CD14-positive monocyte (primary cell): Measurements from ENCODE around the gene TMCO4. TPM values are rescaled to one million over a fixed set of nuclear protein-coding genes. Genes with fewer than 3 reads are reported as not detected.
A peak's percentile ranks its signal among the peaks of the same experiment; 100 is the strongest.

Experiments
- DNase-seq, 3 donors: peaks; one replicate each; pipeline ENCODE4 v3.0.0-alpha.2; 2011 to 2022
- H2AFZ ChIP-seq: 2 replicates; pipeline ENCODE4 v1.6.0; 2012; ENCODE audit warnings: mild to moderate bottlenecking, low read depth, low read length, inconsistent platforms; ENCODE audit not compliant: insufficient read depth, poor library complexity, severe bottlenecking
- H3K27ac ChIP-seq, 2 donors: 1 replicate in 1 of 2; 2 replicates in 1 of 2; pipeline ENCODE4 v1.5.1; 2012 to 2013; ENCODE audit warnings: low read length in 2 of 2, control low read depth in 1 of 2, inconsistent platforms in 1 of 2, low read depth in 1 of 2, mild to moderate bottlenecking in 1 of 2
- H3K27me3 ChIP-seq, 2 donors: one replicate each; pipeline versions ENCODE4 v1.6.0 to v1.6.1; 2011 to 2013; ENCODE audit warnings: low read length in 2 of 2; ENCODE audit not compliant: control insufficient read depth in 2 of 2, insufficient read depth in 2 of 2
- H3K36me3 ChIP-seq, 2 donors: replicated peaks in 1 of 2; 1 replicate in 1 of 2; 2 replicates in 1 of 2; pipeline versions ENCODE4 v1.5.1 to v1.6.1; 2012 to 2013; ENCODE audit warnings: low read length in 2 of 2, control low read depth in 1 of 2, inconsistent platforms in 1 of 2, mild to moderate bottlenecking in 1 of 2; ENCODE audit not compliant: insufficient read depth in 2 of 2, control insufficient read depth in 1 of 2
- H3K4me1 ChIP-seq, 2 donors: 1 replicate in 1 of 2; 2 replicates in 1 of 2; pipeline versions ENCODE4 v1.5.1 to v1.6.1; 2012 to 2013; ENCODE audit warnings: low read length in 2 of 2, control low read depth in 1 of 2, inconsistent platforms in 1 of 2, mild to moderate bottlenecking in 1 of 2, moderate library complexity in 1 of 2; ENCODE audit not compliant: insufficient read depth in 2 of 2, control insufficient read depth in 1 of 2
- H3K4me2 ChIP-seq: replicated peaks from 2 replicates; pipeline ENCODE3; 2012; ENCODE audit warnings: low read length, moderate library complexity, mild to moderate bottlenecking; ENCODE audit not compliant: poor library complexity, severe bottlenecking; ENCODE audit errors: extremely low read depth
- H3K4me3 ChIP-seq, 3 experiments: fragments of 200-600 bp in 1 of 3; sonication (generic) in 1 of 3; replicated peaks in 1 of 3; 1 replicate in 2 of 3; 2 replicates in 1 of 3; pipeline ENCODE4 v1.5.1; 2011 to 2013; ENCODE audit warnings: low read length in 3 of 3, mild to moderate bottlenecking in 3 of 3, control low read depth in 2 of 3, low read depth in 2 of 3, inconsistent platforms in 1 of 3, moderate library complexity in 1 of 3
- H3K79me2 ChIP-seq: 2 replicates; pipeline ENCODE4 v1.6.0; 2012; ENCODE audit warnings: mild to moderate bottlenecking, control low read depth, inconsistent platforms, low read length, moderate library complexity; ENCODE audit not compliant: insufficient read depth
- H3K9ac ChIP-seq: 2 replicates; pipeline ENCODE4 v1.6.0; 2017; ENCODE audit warnings: low read length, mild to moderate bottlenecking; ENCODE audit not compliant: insufficient read depth, poor library complexity, severe bottlenecking
- H3K9me3 ChIP-seq, 2 donors: replicated peaks in 1 of 2; 1 replicate in 1 of 2; 2 replicates in 1 of 2; pipeline versions ENCODE4 v1.5.1 to v1.6.1; 2012 to 2013; ENCODE audit warnings: low read length in 2 of 2, control low read depth in 1 of 2; ENCODE audit not compliant: control insufficient read depth in 1 of 2, insufficient read depth in 1 of 2
- H4K20me1 ChIP-seq: 2 replicates; pipeline ENCODE4 v1.6.0; 2012; ENCODE audit warnings: mild to moderate bottlenecking, low read length, control low read depth, moderate library complexity; ENCODE audit not compliant: insufficient read depth
- H3K27ac Mint-ChIP-seq, 7 donors: one replicate each; pipeline ENCODE4 v1.8.0; 2020; ENCODE audit warnings: mild to moderate bottlenecking in 7 of 7, mixed read lengths in 7 of 7, moderate library complexity in 6 of 7, inconsistent platforms in 2 of 7
- H3K27me3 Mint-ChIP-seq, 3 donors: one replicate each; pipeline ENCODE4 v1.8.0; 2021 to 2022; ENCODE audit warnings: low read depth in 3 of 3, mild to moderate bottlenecking in 3 of 3, mixed read lengths in 3 of 3, moderate library complexity in 3 of 3, inconsistent platforms in 1 of 3
- H3K36me3 Mint-ChIP-seq, 2 donors: one replicate each; pipeline ENCODE4 v1.8.0; 2020; ENCODE audit warnings: mixed read lengths in 2 of 2, inconsistent platforms in 1 of 2, mild to moderate bottlenecking in 1 of 2
- H3K4me1 Mint-ChIP-seq: one replicate; pipeline ENCODE4 v1.8.0; 2020; ENCODE audit warnings: mild to moderate bottlenecking, mixed read lengths
- H3K4me3 Mint-ChIP-seq, 2 donors: one replicate each; pipeline ENCODE4 v1.8.0; 2020; ENCODE audit warnings: mild to moderate bottlenecking in 2 of 2, mixed read lengths in 2 of 2, moderate library complexity in 1 of 2
- H3K9me3 Mint-ChIP-seq, 7 donors: one replicate each; pipeline ENCODE4 v1.8.0; 2020 to 2022; ENCODE audit warnings: mixed read lengths in 7 of 7, mild to moderate bottlenecking in 6 of 7, moderate library complexity in 6 of 7, inconsistent platforms in 2 of 7
- WGBS: methylation state at CpG from one replicate; pipeline ENCODE4 v1.1.5; 2013; ENCODE audit warnings: missing lambda C conversion rate; ENCODE audit not compliant: insufficient coverage; 5-methylcytosine and 5-hydroxymethylcytosine counted together
- intact Hi-C, 2 donors: fragments of 100-400 bp; cut with micrococcal nuclease; formaldehyde crosslinking; loops; one replicate each; pipeline versions ENCODE4 v1.15.0 to v1.15.1; 2023
- polyA plus RNA-seq, 3 donors: library from polyadenylated mRNA; depleted of rRNA in 1 of 3; unstranded in 2 of 3; stranded (reverse) in 1 of 3; fragments of 300-500 nt in 2 of 3; fragments of >200 nt in 1 of 3; fragmentation: Illumina TruSeq in 2 of 3; gene quantifications; 1 replicate in 2 of 3; 2 replicates in 1 of 3; pipeline ENCODE4 v1.2.3, GENCODE V29; 2012 to 2021
- TF ChIP-seq, protein P1 (sequence below): fragments of 200-600 bp; IDR thresholded peaks from one replicate; pipeline ENCODE4 v1.8.0; 2022; ENCODE audit warnings: antibody characterized with exemption, mild to moderate bottlenecking

TMCO4 gene
- polyA plus RNA-seq, 3 donors: 6.9 to 10.1 (median 7.9) TPM

DNA sequence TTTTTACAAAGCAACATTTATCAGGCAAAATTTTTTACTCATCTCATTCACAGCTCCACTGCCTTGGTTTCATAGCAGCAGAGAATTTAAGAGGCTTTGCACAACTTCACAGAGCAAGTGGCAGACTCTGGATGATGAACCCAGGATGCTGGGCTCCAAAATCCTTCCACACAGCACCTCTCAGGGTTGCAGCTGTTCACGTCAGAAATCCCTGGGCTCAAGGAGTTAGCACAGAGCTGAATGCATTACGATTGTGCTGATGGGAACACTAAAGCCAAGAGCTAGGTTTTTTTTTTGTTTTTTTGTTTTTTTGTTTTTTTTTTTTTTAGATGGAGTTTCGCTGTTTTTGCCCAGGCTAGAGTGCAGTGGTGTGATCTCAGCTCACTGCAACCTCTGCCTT, 137.4 kb downstream of the TMCO4 start:
- Histone ChIP-seq H3K79me2 (no peaks in the 10 kb centered on the region), H4K20me1 (no peaks in the 10 kb centered on the region), H3K4me1 (no peaks in the 10 kb centered on the region), H3K9ac (no peak overlapping the region), H3K9me3 (peaks cover 0 to 6% of the 10 kb centered on the region in 2 donors), H3K27me3 (peaks cover 22 to 51% of the 10 kb centered on the region in 2 donors), H3K27ac (no peak overlapping the region), H3K4me2 (no peak overlapping the region), H3K4me3 (no peak overlapping the region), H3K36me3 (no peaks in the 10 kb centered on the region), H2AFZ (no peak overlapping the region)
- WGBS: 100% methylated on average over 1 of the region's 3 CpGs
- Mint-ChIP-seq H3K9me3 (peaks cover 0 to 23% (median 2%) of the 10 kb centered on the region in 7 donors), H3K4me1 (peaks cover 6% of the 10 kb centered on the region), H3K36me3 (peaks cover 0 to 1% of the 10 kb centered on the region in 2 donors), H3K27me3 (peaks cover 46 to 74% (median 50%) of the 10 kb centered on the region in 3 donors), H3K4me3 (no peak overlapping the region), H3K27ac (no peak overlapping the region)
- TF ChIP-seq, protein P1, sequence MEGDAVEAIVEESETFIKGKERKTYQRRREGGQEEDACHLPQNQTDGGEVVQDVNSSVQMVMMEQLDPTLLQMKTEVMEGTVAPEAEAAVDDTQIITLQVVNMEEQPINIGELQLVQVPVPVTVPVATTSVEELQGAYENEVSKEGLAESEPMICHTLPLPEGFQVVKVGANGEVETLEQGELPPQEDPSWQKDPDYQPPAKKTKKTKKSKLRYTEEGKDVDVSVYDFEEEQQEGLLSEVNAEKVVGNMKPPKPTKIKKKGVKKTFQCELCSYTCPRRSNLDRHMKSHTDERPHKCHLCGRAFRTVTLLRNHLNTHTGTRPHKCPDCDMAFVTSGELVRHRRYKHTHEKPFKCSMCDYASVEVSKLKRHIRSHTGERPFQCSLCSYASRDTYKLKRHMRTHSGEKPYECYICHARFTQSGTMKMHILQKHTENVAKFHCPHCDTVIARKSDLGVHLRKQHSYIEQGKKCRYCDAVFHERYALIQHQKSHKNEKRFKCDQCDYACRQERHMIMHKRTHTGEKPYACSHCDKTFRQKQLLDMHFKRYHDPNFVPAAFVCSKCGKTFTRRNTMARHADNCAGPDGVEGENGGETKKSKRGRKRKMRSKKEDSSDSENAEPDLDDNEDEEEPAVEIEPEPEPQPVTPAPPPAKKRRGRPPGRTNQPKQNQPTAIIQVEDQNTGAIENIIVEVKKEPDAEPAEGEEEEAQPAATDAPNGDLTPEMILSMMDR: no peak
- intact Hi-C loops: no loop called here
- DNase-seq: no peak

DNA sequence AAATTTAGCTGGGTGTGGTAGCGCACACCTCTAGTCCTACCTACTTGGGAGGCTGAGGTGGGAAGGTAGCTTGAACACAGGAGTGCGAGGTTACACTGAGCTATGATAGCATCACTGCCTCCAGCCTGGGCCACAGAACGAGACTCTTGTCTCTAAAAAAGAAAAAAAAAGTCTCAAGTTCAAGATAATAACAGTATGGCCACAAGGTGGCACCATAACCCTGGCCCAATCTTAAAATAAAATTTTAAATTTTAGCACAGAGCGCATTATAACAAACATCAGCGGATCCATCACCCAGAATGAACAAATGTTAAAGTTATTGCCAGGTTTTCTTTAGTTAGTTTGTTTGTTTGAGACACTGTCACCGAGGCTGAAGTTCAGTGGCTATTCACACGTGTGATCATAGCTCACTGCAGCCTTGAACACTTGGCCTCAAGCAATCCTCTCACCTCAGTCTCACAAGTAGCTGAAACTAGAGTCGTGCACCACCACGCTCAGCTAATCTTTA, 137.9 kb downstream of the TMCO4 start:
- no peak overlapping the region for H3K27ac Mint-ChIP-seq
- no peak overlapping the region for H3K4me2 ChIP-seq
- H3K4me3 ChIP-seq: no peak overlapping the region
- peaks cover 40 to 68% (median 49%) of the 10 kb centered on the region in 3 donors for H3K27me3 Mint-ChIP-seq
- no peaks in the 10 kb centered on the region for H3K4me1 ChIP-seq
- peaks cover 0 to 23% (median 2%) of the 10 kb centered on the region in 7 donors for H3K9me3 Mint-ChIP-seq
- no peaks in the 10 kb centered on the region for H3K36me3 ChIP-seq
- peaks cover 0 to 6% of the 10 kb centered on the region in 2 donors for H3K9me3 ChIP-seq
- no CpG with 5 or more reads among the region's 9 CpGs for WGBS
- no peaks in the 10 kb centered on the region for H3K79me2 ChIP-seq
- peak in 1 of 3 donors; percentile 10 for DNase-seq
- peak overlapping the region in 1 of 2 donors; percentile 7 for H3K4me3 Mint-ChIP-seq
- no peaks in the 10 kb centered on the region for H4K20me1 ChIP-seq
- no peak overlapping the region for H2AFZ ChIP-seq
- peaks cover 19 to 46% of the 10 kb centered on the region in 2 donors for H3K27me3 ChIP-seq
- H3K36me3 Mint-ChIP-seq: peaks cover 0 to 1% of the 10 kb centered on the region in 2 donors
- intact Hi-C loops: no loop called here
- peaks cover 6% of the 10 kb centered on the region for H3K4me1 Mint-ChIP-seq
- TF ChIP-seq, protein P1: peak; percentile 73
- no peak overlapping the region for H3K9ac ChIP-seq
- H3K27ac ChIP-seq: no peak overlapping the region
